ENCODE measurements around the gene TSHZ1.

DNA sequence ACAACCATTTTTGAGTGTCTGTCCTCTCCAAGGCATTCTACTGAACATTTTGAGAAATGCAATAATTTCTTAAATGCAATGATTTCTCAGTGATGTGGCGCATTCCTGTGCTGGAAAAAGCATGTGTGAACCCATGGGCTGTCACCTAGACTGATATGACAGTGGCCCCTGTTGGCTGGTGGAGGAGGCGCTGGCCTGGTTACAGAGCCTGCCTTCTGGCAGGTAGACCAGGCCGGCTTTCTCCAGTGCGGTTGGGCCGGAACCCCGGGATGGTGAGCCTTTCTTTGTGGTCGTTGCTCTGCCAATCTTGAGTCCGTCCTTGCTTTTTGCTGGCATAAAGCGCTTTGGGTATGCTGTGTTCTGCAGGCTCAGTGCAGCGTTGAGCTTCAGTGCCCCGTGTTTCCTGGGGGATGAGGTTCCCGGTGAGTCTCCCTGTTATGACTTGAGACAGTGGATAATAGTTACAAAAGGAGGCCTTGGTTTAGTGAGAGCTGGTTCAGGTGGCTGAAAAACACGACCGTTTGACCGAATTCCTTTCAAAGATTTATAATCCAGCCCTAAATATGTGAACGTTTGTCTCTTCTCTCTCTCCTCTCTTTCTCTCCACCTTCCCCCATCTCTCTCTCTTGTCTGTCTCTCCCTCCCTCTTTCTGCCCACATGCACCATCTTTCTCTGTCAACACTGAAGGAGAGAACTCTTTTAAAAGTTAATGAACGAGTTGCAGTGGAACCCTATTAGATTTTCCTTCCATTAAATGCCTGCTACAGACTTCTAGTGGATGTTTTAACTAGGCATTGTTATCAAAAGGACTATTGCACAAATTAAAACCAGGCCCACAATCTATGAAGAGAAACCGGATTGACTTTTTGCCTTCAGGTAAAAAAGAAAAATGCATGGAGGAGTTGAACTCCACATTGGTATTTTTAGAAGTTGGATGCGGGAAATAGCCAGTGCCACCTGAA lies 34.0 kb downstream of the TSHZ1 start:
- TF ChIP-seq, protein P1, sequence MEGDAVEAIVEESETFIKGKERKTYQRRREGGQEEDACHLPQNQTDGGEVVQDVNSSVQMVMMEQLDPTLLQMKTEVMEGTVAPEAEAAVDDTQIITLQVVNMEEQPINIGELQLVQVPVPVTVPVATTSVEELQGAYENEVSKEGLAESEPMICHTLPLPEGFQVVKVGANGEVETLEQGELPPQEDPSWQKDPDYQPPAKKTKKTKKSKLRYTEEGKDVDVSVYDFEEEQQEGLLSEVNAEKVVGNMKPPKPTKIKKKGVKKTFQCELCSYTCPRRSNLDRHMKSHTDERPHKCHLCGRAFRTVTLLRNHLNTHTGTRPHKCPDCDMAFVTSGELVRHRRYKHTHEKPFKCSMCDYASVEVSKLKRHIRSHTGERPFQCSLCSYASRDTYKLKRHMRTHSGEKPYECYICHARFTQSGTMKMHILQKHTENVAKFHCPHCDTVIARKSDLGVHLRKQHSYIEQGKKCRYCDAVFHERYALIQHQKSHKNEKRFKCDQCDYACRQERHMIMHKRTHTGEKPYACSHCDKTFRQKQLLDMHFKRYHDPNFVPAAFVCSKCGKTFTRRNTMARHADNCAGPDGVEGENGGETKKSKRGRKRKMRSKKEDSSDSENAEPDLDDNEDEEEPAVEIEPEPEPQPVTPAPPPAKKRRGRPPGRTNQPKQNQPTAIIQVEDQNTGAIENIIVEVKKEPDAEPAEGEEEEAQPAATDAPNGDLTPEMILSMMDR (IDR thresholded peaks at IDR 0.05): peak in 4 of 6 experiments; percentile 5 to 32 (median 24)
- no peak for TF ChIP-seq POLR2A (IDR thresholded peaks at IDR 0.05)
